Activated CD8-positive, alpha-beta T cell treated with anti-CD3 and anti-CD28 coated beads for 36 hours (primary cell): ENCODE results near the gene TOM1L2. TPM values are rescaled to one million over a fixed set of nuclear protein-coding genes. Genes with fewer than 3 reads are reported as not detected.

Experiments
- ATAC-seq: fragments of 200-7000 bp; cut with Tn5 transposase; one replicate; pipeline ENCODE4 v1.10.0; 2021; ENCODE audit warnings: mild to moderate bottlenecking, moderate library complexity
- CTCF ChIA-PET: fragments of 350-600 bp; sonication (Branson Sonifier 250); formaldehyde crosslinking; loops from one replicate; lab custom pipeline; 2021; ENCODE audit warnings: antibody characterized with exemption; lab: Charles Lee
- POLR2A ChIA-PET: fragments of 350-600 bp; sonication (Branson Sonifier 250); formaldehyde crosslinking; loops from one replicate; lab custom pipeline; 2021; ENCODE audit warnings: antibody characterized with exemption; lab: Charles Lee
- DNase-seq: peaks from one replicate; pipeline ENCODE4 v3.0.0-alpha.2; 2020
- H3K27ac Mint-ChIP-seq: one replicate; pipeline ENCODE4 v1.8.0; 2021; ENCODE audit warnings: mild to moderate bottlenecking, mixed read lengths
- H3K27me3 Mint-ChIP-seq: one replicate; pipeline ENCODE4 v1.8.0; 2021; ENCODE audit warnings: mixed read lengths
- H3K36me3 Mint-ChIP-seq: one replicate; pipeline ENCODE4 v1.8.0; 2021; ENCODE audit warnings: low read depth, mixed read lengths
- H3K4me1 Mint-ChIP-seq: one replicate; pipeline ENCODE4 v1.8.0; 2021; ENCODE audit warnings: low read depth, mixed read lengths
- H3K4me3 Mint-ChIP-seq: one replicate; pipeline ENCODE4 v1.8.0; 2021; ENCODE audit warnings: mild to moderate bottlenecking, moderate library complexity, mixed read lengths
- H3K9me3 Mint-ChIP-seq: one replicate; pipeline ENCODE4 v1.8.0; 2021; ENCODE audit warnings: mixed read lengths
- CTCF ChIP-seq: fragments of 200-600 bp; IDR thresholded peaks from one replicate; pipeline ENCODE4 v1.8.0; 2022; ENCODE audit warnings: antibody characterized with exemption, mild to moderate bottlenecking
- intact Hi-C: fragments of 100-400 bp; cut with micrococcal nuclease; formaldehyde crosslinking; loops from one replicate; pipeline ENCODE4 v1.10.0; 2022
- total RNA-seq, 2 experiments: library from RNA; stranded (reverse); gene quantifications; one replicate each; pipeline ENCODE4 v1.2.3, GENCODE V29; 2021

Gene TOM1L2
- total RNA-seq, 2 experiments from 2014 or later, result 10.3 to 10.8 TPM

GRCh38 chr17:17860766-17861107 is 111.5 kb downstream of the TOM1L2 start:
- no peaks in the 10 kb centered on the region for H3K9me3 Mint-ChIP-seq
- no peaks in the 10 kb centered on the region for H3K36me3 Mint-ChIP-seq
- ATAC-seq (no peak), DNase-seq (no peak)
- H3K4me1 Mint-ChIP-seq, result peaks cover 24% of the 10 kb centered on the region
- no peak overlapping the region for H3K27ac Mint-ChIP-seq
- no peaks in the 10 kb centered on the region for H3K27me3 Mint-ChIP-seq
- H3K4me3 Mint-ChIP-seq, result no peak overlapping the region
- no peak for TF ChIP-seq CTCF
- intact Hi-C loops, result no loop called here
- CTCF ChIA-PET, result interaction anchor here (0.6 to 6.6 kb wide), 21 partner anchors 10 to 182 kb away, joined by 3 to 104 read pairs (median 3); no protein-coding TSS in a partner anchor
- POLR2A ChIA-PET, result interaction anchor here (1.5 to 3.2 kb wide), 4 partner anchors 11 to 51 kb away, joined by 5 to 15 read pairs (median 8); no protein-coding TSS in a partner anchor

DNA sequence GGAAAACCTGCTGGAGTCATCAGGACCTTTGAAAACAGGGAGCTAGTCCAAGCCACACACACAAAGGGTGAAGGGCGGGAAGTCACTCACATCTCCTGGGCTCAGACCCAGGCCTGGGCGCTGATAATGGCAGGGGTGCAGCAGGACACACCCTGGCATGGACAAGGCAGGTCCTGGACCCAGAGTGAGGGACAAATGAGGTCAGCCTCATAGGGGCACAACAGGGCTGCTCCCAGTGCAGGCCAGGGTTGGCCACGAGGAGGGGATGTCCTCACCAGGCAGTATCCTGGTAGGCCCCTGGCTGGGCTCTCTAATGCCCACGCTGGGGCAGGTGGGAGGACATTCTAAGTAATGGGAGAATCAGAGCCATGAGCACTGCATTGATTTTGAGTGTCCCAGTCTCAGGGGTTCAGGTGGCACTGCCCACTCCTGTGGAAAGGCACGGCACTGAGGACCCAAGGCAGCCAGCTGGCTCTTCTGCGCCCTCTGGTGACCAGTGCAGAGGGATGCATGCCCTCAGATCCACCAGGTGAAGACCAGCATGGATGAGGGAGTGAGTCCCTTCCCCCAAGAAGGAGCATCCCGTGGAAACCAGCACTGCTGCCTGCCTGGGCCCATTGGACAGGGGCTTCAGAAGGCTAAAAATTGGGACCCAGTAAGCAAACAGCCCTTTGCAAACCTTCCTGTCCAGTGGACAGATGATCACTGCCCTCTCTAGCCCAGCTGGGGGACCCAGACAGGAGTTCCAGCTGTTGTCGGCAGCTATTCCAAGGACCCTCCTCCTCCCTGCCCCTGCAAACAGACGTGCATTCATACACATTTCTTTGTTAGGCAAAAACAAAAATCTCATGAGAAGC is 112.1 kb downstream of the TOM1L2 start:
- Mint-ChIP-seq H3K4me1 (peaks cover 30% of the 10 kb centered on the region), H3K9me3 (no peaks in the 10 kb centered on the region), H3K36me3 (no peaks in the 10 kb centered on the region), H3K4me3 (no peak overlapping the region), H3K27ac (no peak overlapping the region), H3K27me3 (no peaks in the 10 kb centered on the region)
- DNase-seq (peak; percentile 74), ATAC-seq (peak; percentile 91)
- peak; percentile 97 for TF ChIP-seq CTCF
- CTCF ChIA-PET, result interaction anchor here (0.5 to 6.6 kb wide), 25 partner anchors 9 to 181 kb away, joined by 3 to 104 read pairs (median 3); no protein-coding TSS in a partner anchor
- intact Hi-C loops, result loop anchor here (5.0 kb wide), 1 partner anchor 178 kb away; the partner anchor contains the start of gene RAI1
- POLR2A ChIA-PET, result interaction anchor here (0.5 to 3.2 kb wide), 5 partner anchors 10 to 51 kb away, joined by 3 to 15 read pairs (median 5); partner anchors contain the start of gene SREBF1

DNA sequence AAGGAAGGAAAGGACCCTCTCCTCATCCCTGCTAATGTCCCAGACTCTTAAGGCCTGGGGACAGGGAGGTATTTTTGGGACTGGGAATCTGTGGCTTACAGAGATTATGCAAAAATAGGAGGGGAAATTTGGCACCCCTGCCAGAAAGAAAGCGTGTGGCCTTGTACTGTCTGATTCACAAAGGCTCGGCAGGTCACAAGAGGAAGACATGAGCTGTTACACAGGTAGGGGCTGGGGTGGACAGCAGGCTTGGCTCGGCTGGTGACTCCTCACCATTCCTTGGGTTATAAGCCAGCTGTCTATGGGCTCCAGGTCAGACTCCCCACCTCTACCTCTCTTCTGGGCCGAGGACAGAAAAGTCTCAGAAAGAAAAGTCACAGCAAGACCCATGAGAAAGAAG is 114.7 kb downstream of the TOM1L2 start:
- peaks cover 40% of the 10 kb centered on the region for H3K4me1 Mint-ChIP-seq
- H3K27me3 Mint-ChIP-seq, result no peaks in the 10 kb centered on the region
- H3K9me3 Mint-ChIP-seq, result no peaks in the 10 kb centered on the region
- H3K36me3 Mint-ChIP-seq, result no peaks in the 10 kb centered on the region
- ChIA-PET CTCF (interaction anchor here (1.0 to 11.3 kb wide), 6 partner anchors 8 to 61 kb away, joined by 3 to 83 read pairs (median 6); partner anchors contain the start of gene SREBF1), POLR2A (interaction anchor here (1.0 to 19.1 kb wide), 3 partner anchors 17 to 49 kb away, joined by 3 to 617 read pairs (median 3); partner anchors contain the start of gene SREBF1)
- no peak overlapping the region for H3K4me3 Mint-ChIP-seq
- no peak overlapping the region for H3K27ac Mint-ChIP-seq
- DNase-seq (no peak), ATAC-seq (no peak)
- intact Hi-C loops, result loop anchor here (5.0 kb wide), 1 partner anchor 175 kb away; the partner anchor contains the start of gene RAI1
- no peak for TF ChIP-seq CTCF

GRCh38 chr17:17856386-17856785 is 115.8 kb downstream of the TOM1L2 start:
- TF ChIP-seq CTCF, result no peak
- ChIA-PET POLR2A (interaction anchor here (1.1 to 19.1 kb wide), 4 partner anchors 15 to 159 kb away, joined by 3 to 617 read pairs (median 12); partner anchors contain the start of gene SREBF1), CTCF (interaction anchor here (1.0 to 11.3 kb wide), 5 partner anchors 22 to 174 kb away, joined by 3 to 83 read pairs (median 7); partner anchors contain the start of genes DRC3, SREBF1 and TOM1L2)
- intact Hi-C loops, result loop anchor here (5.0 kb wide), 1 partner anchor 174 kb away; the partner anchor contains the start of gene RAI1
- Mint-ChIP-seq H3K4me1 (peaks cover 50% of the 10 kb centered on the region), H3K27ac (peak overlapping the region; percentile 59), H3K4me3 (no peak overlapping the region), H3K9me3 (no peaks in the 10 kb centered on the region), H3K36me3 (peaks cover 1% of the 10 kb centered on the region), H3K27me3 (no peaks in the 10 kb centered on the region)
- DNase-seq (no peak), ATAC-seq (no peak)
